K562 (cell line): ENCODE results near the gene DNAJC12. TPM values are rescaled to one million over a fixed set of nuclear protein-coding genes. Genes with fewer than 3 reads are reported as not detected.

Source experiments
- AFF4 ChIP-seq: sonication (generic); formaldehyde crosslinking; IDR thresholded peaks from 2 replicates; pipeline ENCODE4 v1.8.0; 2023; ENCODE audit warnings: mild to moderate bottlenecking, missing genetic modification reagents
- CREM ChIP-seq: IDR thresholded peaks from 2 replicates; pipeline ENCODE4 v1.6.1; 2014; ENCODE audit warnings: antibody characterized with exemption, low read depth
- CSDE1 ChIP-seq, 2 experiments: fragments of 450-650 bp; IDR thresholded peaks; 2 replicates each; pipeline ENCODE4 v1.6.1; 2016; ENCODE audit warnings: mild to moderate bottlenecking in 1 of 2
- EP300 ChIP-seq: IDR thresholded peaks from 2 replicates; pipeline ENCODE4 v1.6.1; 2012; ENCODE audit warnings: low read length, improper control_type of control experiment
- ESRRA ChIP-seq: fragments of 450-650 bp; IDR thresholded peaks from 2 replicates; pipeline ENCODE4 v1.6.1; 2014; ENCODE audit warnings: low read depth, mild to moderate bottlenecking, moderate library complexity, borderline replicate concordance
- GABPA ChIP-seq: fragments of 200-800 bp; sonication (Bioruptor generic); conservative IDR thresholded peaks from 2 replicates; pipeline ENCODE4 v1.6.1; 2016; ENCODE audit warnings: low read depth, missing genetic modification characterization, missing compliant biosample characterization
- GTF3C2 ChIP-seq: IDR thresholded peaks from 3 replicates; pipeline ENCODE4 v1.6.1; 2011; ENCODE audit warnings: borderline replicate concordance, mild to moderate bottlenecking, moderate library complexity; ENCODE audit not compliant: insufficient read length; ENCODE audit errors: extremely low read depth
- KDM2B ChIP-seq: fragments of 250-450 bp; sonication (Bioruptor Pico); IDR thresholded peaks from 2 replicates; pipeline ENCODE4 v1.8.0; 2021; ENCODE audit warnings: mild to moderate bottlenecking, moderate library complexity
- SMARCA4 ChIP-seq: fragments of 450-650 bp; IDR thresholded peaks from 2 replicates; pipeline ENCODE4 v1.6.1; 2016
- STAT5B ChIP-seq: fragments of 250-450 bp; sonication (Bioruptor Pico); IDR thresholded peaks from 2 replicates; pipeline ENCODE4 v1.8.0; 2021; ENCODE audit warnings: mild to moderate bottlenecking, inconsistent platforms
- TFAP4 ChIP-seq: sonication (generic); formaldehyde crosslinking; IDR thresholded peaks from 2 replicates; pipeline ENCODE4 v1.8.0; 2022; ENCODE audit warnings: missing genetic modification reagents, mild to moderate bottlenecking, moderate library complexity, borderline replicate concordance
- TSHZ1 ChIP-seq: fragments of 250-450 bp; sonication (Bioruptor Pico); IDR thresholded peaks from 2 replicates; pipeline ENCODE4 v1.4.0; 2020; ENCODE audit warnings: mild to moderate bottlenecking, moderate library complexity
- ZNF324 ChIP-seq: fragments of 250-450 bp; sonication (Bioruptor Pico); IDR thresholded peaks from 2 replicates; pipeline ENCODE4 v1.4.0; 2020; ENCODE audit warnings: mild to moderate bottlenecking
- ZSCAN32 ChIP-seq: fragments of 450-650 bp; formaldehyde crosslinking; IDR thresholded peaks from 2 replicates; pipeline ENCODE4 v1.4.0; 2020; ENCODE audit warnings: mild to moderate bottlenecking, moderate library complexity
- polyA plus RNA-seq, 8 experiments: library from polyadenylated mRNA; depleted of rRNA in 4 of 8; stranded (reverse) in 5 of 8; unstranded in 3 of 8; fragments of >200 nt; fragmentation: Nextera tagmentation in 2 of 8; fragmentation: Illumina TruSeq in 1 of 8; extraction: Ambion mirVana in 2 of 8; extraction: Trizol in 1 of 8; gene quantifications; 2 replicates each; pipeline versions ENCODE4 v1.2.1 to v1.2.3, GENCODE V29; 2011 to 2014; ENCODE audit warnings: inconsistent platforms in 1 of 8, missing spikeins in 1 of 8
- total RNA-seq, 7 experiments: library from RNA; depleted of rRNA in 6 of 7; stranded (reverse); fragments of >200 nt in 6 of 7; fragmentation: Illumina TruSeq in 2 of 7; extraction: Trizol in 2 of 7; gene quantifications; 2 replicates each; pipeline versions ENCODE4 v1.2.1 to v1.2.3, GENCODE V29; 2011 to 2021; ENCODE audit warnings: low replicate concordance in 1 of 7

DNAJC12 gene
- total and polyA plus RNA-seq, 9 of the 15 experiments (the other 6 are each of a cell fraction or from before 2014, with no cell fraction given), result 7.4 to 95.9 (median 68.5) TPM

GRCh38 chr10:67764012-67764822, 73.8 kb downstream of the DNAJC12 start (continued):
- TF ChIP-seq AFF4 (CRISPR knock-in tag), result peak; percentile 79; the same call in 1 of the 2 replicates
- no peak for TF ChIP-seq ZNF324 (CRISPR knock-in tag)
- TF ChIP-seq ESRRA, result peak; percentile 46; the same call in 1 of the 2 replicates
- peak; percentile 53 for TF ChIP-seq GABPA (tag)
- TF ChIP-seq EP300, result peak; percentile 71
- TF ChIP-seq STAT5B (CRISPR knock-in tag), result no peak
- TF ChIP-seq TFAP4 (CRISPR knock-in tag), result peak; percentile 73
- 0 out of 2 replicates have a peak, but pooled peaks have one; percentile 84 for TF ChIP-seq KDM2B (CRISPR knock-in tag)
- TF ChIP-seq ZSCAN32 (CRISPR knock-in tag), result peak; percentile 51; the same call in 1 of the 2 replicates
- peak in 1 of 2 experiments; percentile 89; a peak in 2 of 4 replicates for TF ChIP-seq CSDE1 (IDR thresholded peaks at IDR 0.05)
- TF ChIP-seq GTF3C2, result peak; percentile 92
- TF ChIP-seq TSHZ1 (CRISPR knock-in tag), result peak; percentile 44; the same call in 1 of the 2 replicates
- TF ChIP-seq CREM, result peak; percentile 78
- no peak for TF ChIP-seq SMARCA4
